ENCODE measurements around the gene HECA. TPM values are rescaled to one million over a fixed set of nuclear protein-coding genes. Genes with fewer than 3 reads are reported as not detected.

The HECA gene
- total and polyA plus RNA-seq, 4 donors = 2.3 to 11.1 (median 5.9) TPM

GRCh38 chr6:139201378-139201777 is 66.5 kb downstream of the HECA start:
- no peak for DNase-seq (ENCODE audit: low spot score)
- H3K27me3 ChIP-seq (ENCODE audit: control insufficient read depth in 4 of 4, insufficient read depth in 4 of 4, low read length in 3 of 4) = no peaks in the 10 kb centered on the region
- no peak overlapping the region for H3K27ac ChIP-seq (ENCODE audit: low read depth in 1 of 2, low read length in 2 of 2)
- no peak overlapping the region for H3K9ac ChIP-seq (ENCODE audit: low read depth in 1 of 2, low read length in 2 of 2)
- no peaks in the 10 kb centered on the region for H3K36me3 ChIP-seq (ENCODE audit: control insufficient read depth in 4 of 4, insufficient read depth in 3 of 4, low read depth in 1 of 4, low read length in 3 of 4)
- TF ChIP-seq JUND (IDR thresholded peaks at IDR 0.05) (no peak), RAD21 (IDR thresholded peaks at IDR 0.05) (no peak), NR2F2 (IDR thresholded peaks at IDR 0.05) (no peak), FOXA1 (IDR thresholded peaks at IDR 0.05) (no peak), SP1 (IDR thresholded peaks at IDR 0.05) (no peak)
- H3K9me3 ChIP-seq (ENCODE audit: control insufficient read depth in 4 of 4, low read length in 3 of 4) = peaks cover 0 to 7% (median under 1%) of the 10 kb centered on the region in 4 donors
- H3K4me3 ChIP-seq (ENCODE audit: low read depth in 1 of 3, low read length in 3 of 3) = no peak overlapping the region
- no peaks in the 10 kb centered on the region for H3K4me1 ChIP-seq (ENCODE audit: control insufficient read depth in 4 of 4, insufficient read depth in 4 of 4, low read length in 3 of 4)
- 91% methylated on average over 4 of the region's 4 CpGs for WGBS

- no peaks in the 10 kb centered on the region for H3K36me3 ChIP-seq (ENCODE audit: control insufficient read depth in 4 of 4, insufficient read depth in 3 of 4, low read depth in 1 of 4, low read length in 3 of 4)
- no peaks in the 10 kb centered on the region for H3K27me3 ChIP-seq (ENCODE audit: control insufficient read depth in 4 of 4, insufficient read depth in 4 of 4, low read length in 3 of 4)
- DNase-seq (ENCODE audit: low spot score) = no peak
- no peak overlapping the region for H3K9ac ChIP-seq (ENCODE audit: low read depth in 1 of 2, low read length in 2 of 2)
- H3K4me1 ChIP-seq (ENCODE audit: control insufficient read depth in 4 of 4, insufficient read depth in 4 of 4, low read length in 3 of 4) = no peaks in the 10 kb centered on the region
- H3K9me3 ChIP-seq (ENCODE audit: control insufficient read depth in 4 of 4, low read length in 3 of 4) = peaks cover 0 to 7% (median under 1%) of the 10 kb centered on the region in 4 donors
- 87% methylated on average over 2 of the region's 2 CpGs for whole genome bisulfite sequencing
- no peak overlapping the region for H3K27ac ChIP-seq (ENCODE audit: low read depth in 1 of 2, low read length in 2 of 2)
- TF ChIP-seq CTCF (IDR thresholded peaks at IDR 0.05; ENCODE audit: low read depth, low read length, missing input control) = no peak
- TF ChIP-seq TAF1 (conservative IDR thresholded peaks at IDR 0.05) = no peak
- TF ChIP-seq YY1 (IDR thresholded peaks at IDR 0.05) = no peak
- no peak for TF ChIP-seq RXRA (IDR thresholded peaks at IDR 0.05)
- no peak for TF ChIP-seq FOXA2 (IDR thresholded peaks at IDR 0.05)
- TF ChIP-seq, protein P1, sequence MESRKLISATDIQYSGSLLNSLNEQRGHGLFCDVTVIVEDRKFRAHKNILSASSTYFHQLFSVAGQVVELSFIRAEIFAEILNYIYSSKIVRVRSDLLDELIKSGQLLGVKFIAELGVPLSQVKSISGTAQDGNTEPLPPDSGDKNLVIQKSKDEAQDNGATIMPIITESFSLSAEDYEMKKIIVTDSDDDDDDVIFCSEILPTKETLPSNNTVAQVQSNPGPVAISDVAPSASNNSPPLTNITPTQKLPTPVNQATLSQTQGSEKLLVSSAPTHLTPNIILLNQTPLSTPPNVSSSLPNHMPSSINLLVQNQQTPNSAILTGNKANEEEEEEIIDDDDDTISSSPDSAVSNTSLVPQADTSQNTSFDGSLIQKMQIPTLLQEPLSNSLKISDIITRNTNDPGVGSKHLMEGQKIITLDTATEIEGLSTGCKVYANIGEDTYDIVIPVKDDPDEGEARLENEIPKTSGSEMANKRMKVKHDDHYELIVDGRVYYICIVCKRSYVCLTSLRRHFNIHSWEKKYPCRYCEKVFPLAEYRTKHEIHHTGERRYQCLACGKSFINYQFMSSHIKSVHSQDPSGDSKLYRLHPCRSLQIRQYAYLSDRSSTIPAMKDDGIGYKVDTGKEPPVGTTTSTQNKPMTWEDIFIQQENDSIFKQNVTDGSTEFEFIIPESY (IDR thresholded peaks at IDR 0.05) = no peak
- TF ChIP-seq GABPA (IDR thresholded peaks at IDR 0.05 in 1 of 2, conservative IDR thresholded peaks at IDR 0.05 in 1 of 2) = no peak
- TF ChIP-seq EGR1 (IDR thresholded peaks at IDR 0.05; ENCODE audit: low read depth in 2 of 2) = no peak
- no peak for TF ChIP-seq HNF4G (IDR thresholded peaks at IDR 0.05)
- no peak for TF ChIP-seq RAD21 (IDR thresholded peaks at IDR 0.05)
- TF ChIP-seq, protein P2, sequence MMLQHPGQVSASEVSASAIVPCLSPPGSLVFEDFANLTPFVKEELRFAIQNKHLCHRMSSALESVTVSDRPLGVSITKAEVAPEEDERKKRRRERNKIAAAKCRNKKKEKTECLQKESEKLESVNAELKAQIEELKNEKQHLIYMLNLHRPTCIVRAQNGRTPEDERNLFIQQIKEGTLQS (IDR thresholded peaks at IDR 0.05) = no peak
- TF ChIP-seq JUND (IDR thresholded peaks at IDR 0.05) = no peak
- TF ChIP-seq, protein P3, sequence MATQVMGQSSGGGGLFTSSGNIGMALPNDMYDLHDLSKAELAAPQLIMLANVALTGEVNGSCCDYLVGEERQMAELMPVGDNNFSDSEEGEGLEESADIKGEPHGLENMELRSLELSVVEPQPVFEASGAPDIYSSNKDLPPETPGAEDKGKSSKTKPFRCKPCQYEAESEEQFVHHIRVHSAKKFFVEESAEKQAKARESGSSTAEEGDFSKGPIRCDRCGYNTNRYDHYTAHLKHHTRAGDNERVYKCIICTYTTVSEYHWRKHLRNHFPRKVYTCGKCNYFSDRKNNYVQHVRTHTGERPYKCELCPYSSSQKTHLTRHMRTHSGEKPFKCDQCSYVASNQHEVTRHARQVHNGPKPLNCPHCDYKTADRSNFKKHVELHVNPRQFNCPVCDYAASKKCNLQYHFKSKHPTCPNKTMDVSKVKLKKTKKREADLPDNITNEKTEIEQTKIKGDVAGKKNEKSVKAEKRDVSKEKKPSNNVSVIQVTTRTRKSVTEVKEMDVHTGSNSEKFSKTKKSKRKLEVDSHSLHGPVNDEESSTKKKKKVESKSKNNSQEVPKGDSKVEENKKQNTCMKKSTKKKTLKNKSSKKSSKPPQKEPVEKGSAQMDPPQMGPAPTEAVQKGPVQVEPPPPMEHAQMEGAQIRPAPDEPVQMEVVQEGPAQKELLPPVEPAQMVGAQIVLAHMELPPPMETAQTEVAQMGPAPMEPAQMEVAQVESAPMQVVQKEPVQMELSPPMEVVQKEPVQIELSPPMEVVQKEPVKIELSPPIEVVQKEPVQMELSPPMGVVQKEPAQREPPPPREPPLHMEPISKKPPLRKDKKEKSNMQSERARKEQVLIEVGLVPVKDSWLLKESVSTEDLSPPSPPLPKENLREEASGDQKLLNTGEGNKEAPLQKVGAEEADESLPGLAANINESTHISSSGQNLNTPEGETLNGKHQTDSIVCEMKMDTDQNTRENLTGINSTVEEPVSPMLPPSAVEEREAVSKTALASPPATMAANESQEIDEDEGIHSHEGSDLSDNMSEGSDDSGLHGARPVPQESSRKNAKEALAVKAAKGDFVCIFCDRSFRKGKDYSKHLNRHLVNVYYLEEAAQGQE (IDR thresholded peaks at IDR 0.05) = no peak
- no peak for TF ChIP-seq HNF4A (conservative IDR thresholded peaks at IDR 0.05)
- no peak for TF ChIP-seq NR2F2 (IDR thresholded peaks at IDR 0.05)
- no peak for TF ChIP-seq MAX (IDR thresholded peaks at IDR 0.05)
- TF ChIP-seq FOXA1 (IDR thresholded peaks at IDR 0.05) = no peak
- TF ChIP-seq SP1 (IDR thresholded peaks at IDR 0.05) = no peak
- no peak overlapping the region for H3K4me3 ChIP-seq (ENCODE audit: low read depth in 1 of 3, low read length in 3 of 3)
These were observed 70.1 kb downstream of the HECA start for GRCh38 chr6:139204978-139205377.
